HEK293 (cell line): ENCODE data around the gene ATG4B.

Source experiments
- CTCF ChIA-PET: fragments of 350-600 bp; formaldehyde crosslinking; extraction: SDS; loops from one replicate; lab custom pipeline; 2021; ENCODE audit warnings: antibody characterized with exemption; lab: Yijun Ruan, JAX
- POLR2A ChIA-PET: fragments of 300-600 bp; formaldehyde crosslinking; extraction: SDS; loops from one replicate; lab custom pipeline; 2020; ENCODE audit warnings: antibody characterized with exemption, inconsistent platforms; lab: Yijun Ruan, JAX
- H3K27ac ChIP-seq: fragments of 200-500 bp; sonication (Bioruptor generic); 2 replicates; pipeline ENCODE4 v1.5.1; 2014; ENCODE audit warnings: low read depth, low read length, control low read depth, inconsistent platforms; ENCODE audit errors: extremely low read depth
- H3K36me3 ChIP-seq, 2 experiments: fragments of 200-500 bp in 1 of 2; sonication (Bioruptor generic) in 1 of 2; 1 replicate in 1 of 2; 2 replicates in 1 of 2; pipeline ENCODE4 v1.5.1; 2014 to 2017; ENCODE audit warnings: inconsistent platforms in 2 of 2, low read length in 2 of 2; ENCODE audit not compliant: control insufficient read depth in 2 of 2, insufficient read depth in 1 of 2
- H3K4me1 ChIP-seq: fragments of 200-500 bp; sonication (Bioruptor generic); 2 replicates; pipeline ENCODE4 v1.5.1; 2014; ENCODE audit warnings: mild to moderate bottlenecking, low read length, inconsistent platforms; ENCODE audit not compliant: control insufficient read depth, insufficient read depth
- H3K4me3 ChIP-seq: 2 replicates; pipeline ENCODE4 v1.5.1; 2011; ENCODE audit warnings: low read depth, mild to moderate bottlenecking, control low read depth, low read length, moderate library complexity
- H3K9me3 ChIP-seq: fragments of 200-500 bp; sonication (Bioruptor generic); 2 replicates; pipeline ENCODE4 v1.5.1; 2014; ENCODE audit warnings: low read depth, low read length, inconsistent platforms; ENCODE audit not compliant: control insufficient read depth, insufficient read depth
- BCL11A ChIP-seq: fragments of 450-650 bp; formaldehyde crosslinking; IDR thresholded peaks from 2 replicates; pipeline ENCODE4 v1.5.1; 2016; ENCODE audit warnings: low read depth, missing biosample characterization, missing genetic modification characterization
- KLF1 ChIP-seq: fragments of 450-650 bp; formaldehyde crosslinking; IDR thresholded peaks from 2 replicates; pipeline ENCODE4 v1.5.1; 2016; ENCODE audit warnings: missing biosample characterization, missing genetic modification characterization
- KLF8 ChIP-seq: fragments of 450-650 bp; formaldehyde crosslinking; IDR thresholded peaks from 2 replicates; pipeline ENCODE4 v1.5.1; 2016; ENCODE audit warnings: missing biosample characterization, missing genetic modification characterization
- REST ChIP-seq: fragments of 450-650 bp; formaldehyde crosslinking; IDR thresholded peaks from 2 replicates; pipeline ENCODE4 v1.5.1; 2016; ENCODE audit warnings: missing biosample characterization, missing genetic modification characterization
- SP2 ChIP-seq: fragments of 450-650 bp; formaldehyde crosslinking; IDR thresholded peaks from 2 replicates; pipeline ENCODE4 v1.5.1; 2016; ENCODE audit warnings: missing biosample characterization, missing genetic modification characterization
- ZBTB1 ChIP-seq: fragments of 450-650 bp; formaldehyde crosslinking; IDR thresholded peaks from 2 replicates; pipeline ENCODE4 v1.5.1; 2016; ENCODE audit warnings: missing biosample characterization, missing genetic modification characterization
- ZBTB17 ChIP-seq: fragments of 450-650 bp; formaldehyde crosslinking; IDR thresholded peaks from 2 replicates; pipeline ENCODE4 v1.5.1; 2016; ENCODE audit warnings: missing biosample characterization, missing genetic modification characterization
- ZBTB48 ChIP-seq: fragments of 450-650 bp; formaldehyde crosslinking; IDR thresholded peaks from 2 replicates; pipeline ENCODE4 v1.5.1; 2016; ENCODE audit warnings: missing biosample characterization, missing genetic modification characterization
- ZNF132 ChIP-seq: fragments of 450-650 bp; formaldehyde crosslinking; IDR thresholded peaks from 2 replicates; pipeline ENCODE4 v1.5.1; 2017; ENCODE audit warnings: missing biosample characterization, missing genetic modification characterization, borderline replicate concordance
- ZNF146 ChIP-seq: fragments of 450-650 bp; formaldehyde crosslinking; IDR thresholded peaks from 2 replicates; pipeline ENCODE4 v1.5.1; 2016; ENCODE audit warnings: missing biosample characterization, missing genetic modification characterization
- ZNF157 ChIP-seq: fragments of 450-650 bp; formaldehyde crosslinking; IDR thresholded peaks from 2 replicates; pipeline ENCODE4 v1.5.1; 2016; ENCODE audit warnings: missing biosample characterization, missing genetic modification characterization
- ZNF184 ChIP-seq: fragments of 450-650 bp; IDR thresholded peaks from 2 replicates; pipeline ENCODE4 v1.5.1; 2018; ENCODE audit warnings: missing biosample characterization, mild to moderate bottlenecking, missing genetic modification characterization
- ZNF211 ChIP-seq: fragments of 450-650 bp; formaldehyde crosslinking; IDR thresholded peaks from 2 replicates; pipeline ENCODE4 v1.5.1; 2016; ENCODE audit warnings: low read depth, missing biosample characterization, missing genetic modification characterization
- ZNF335 ChIP-seq: fragments of 450-650 bp; formaldehyde crosslinking; conservative IDR thresholded peaks from 2 replicates; pipeline ENCODE4 v1.5.1; 2016; ENCODE audit warnings: missing biosample characterization, missing genetic modification characterization
- ZNF416 ChIP-seq: fragments of 450-650 bp; formaldehyde crosslinking; IDR thresholded peaks from 2 replicates; pipeline ENCODE4 v1.5.1; 2016; ENCODE audit warnings: missing biosample characterization, missing genetic modification characterization
- ZNF501 ChIP-seq: fragments of 450-650 bp; formaldehyde crosslinking; IDR thresholded peaks from 2 replicates; pipeline ENCODE4 v1.5.1; 2016; ENCODE audit warnings: missing biosample characterization, missing genetic modification characterization
- ZNF529 ChIP-seq: fragments of 450-650 bp; formaldehyde crosslinking; IDR thresholded peaks from 2 replicates; pipeline ENCODE4 v1.5.1; 2017; ENCODE audit warnings: missing genetic modification characterization, missing biosample characterization; ENCODE audit not compliant: insufficient replicate concordance
- ZNF530 ChIP-seq: fragments of 450-650 bp; formaldehyde crosslinking; IDR thresholded peaks from 2 replicates; pipeline ENCODE4 v1.5.1; 2016; ENCODE audit warnings: low read depth, missing biosample characterization, missing genetic modification characterization
- ZNF600 ChIP-seq: fragments of 450-650 bp; formaldehyde crosslinking; IDR thresholded peaks from 2 replicates; pipeline ENCODE4 v1.5.1; 2016; ENCODE audit warnings: missing biosample characterization, missing genetic modification characterization
- ZNF660 ChIP-seq: fragments of 450-650 bp; IDR thresholded peaks from 2 replicates; pipeline ENCODE4 v1.5.1; 2018; ENCODE audit warnings: missing biosample characterization, mild to moderate bottlenecking, missing genetic modification characterization
- ZNF664 ChIP-seq: fragments of 450-650 bp; formaldehyde crosslinking; IDR thresholded peaks from 2 replicates; pipeline ENCODE4 v1.5.1; 2016; ENCODE audit warnings: missing biosample characterization, missing genetic modification characterization
- ZNF747 ChIP-seq: fragments of 450-650 bp; formaldehyde crosslinking; IDR thresholded peaks from 2 replicates; pipeline ENCODE4 v1.5.1; 2016; ENCODE audit warnings: missing biosample characterization, missing genetic modification characterization
- TF ChIP-seq, protein P1 (sequence below): fragments of 450-650 bp; formaldehyde crosslinking; IDR thresholded peaks from 2 replicates; pipeline ENCODE4 v1.5.1; 2017; ENCODE audit warnings: missing biosample characterization, missing genetic modification characterization
- TF ChIP-seq, protein P2 (sequence below): fragments of 450-650 bp; formaldehyde crosslinking; IDR thresholded peaks from 2 replicates; pipeline ENCODE4 v1.5.1; 2017; ENCODE audit warnings: missing biosample characterization, missing genetic modification characterization

ATG4B gene

GRCh38 chr2:241617431-241618154, 19.9 kb upstream of the ATG4B start (continued):
- TF ChIP-seq REST (tag by site-specific recombination): peak; percentile 50; the same call in 1 of the 2 replicates
- no peak for TF ChIP-seq ZNF211
- TF ChIP-seq KLF1 (tag by site-specific recombination): no peak
- TF ChIP-seq SP2 (tag by site-specific recombination): 0 out of 2 replicates have a peak, but pooled peaks have one; percentile 9
- no peak for TF ChIP-seq ZNF184
- TF ChIP-seq BCL11A (tag by site-specific recombination): no peak
- no peak for TF ChIP-seq ZNF660 (tag by site-specific recombination)
- TF ChIP-seq ZBTB17: peak; percentile 45; the same call in 1 of the 2 replicates
- TF ChIP-seq ZNF501: no peak
- TF ChIP-seq ZBTB48: no peak
- TF ChIP-seq ZNF529 (tag by site-specific recombination): no peak
- 0 out of 2 replicates have a peak, but pooled peaks have one; percentile 13 for TF ChIP-seq ZNF335 (tag by site-specific recombination)
- TF ChIP-seq, protein P1, sequence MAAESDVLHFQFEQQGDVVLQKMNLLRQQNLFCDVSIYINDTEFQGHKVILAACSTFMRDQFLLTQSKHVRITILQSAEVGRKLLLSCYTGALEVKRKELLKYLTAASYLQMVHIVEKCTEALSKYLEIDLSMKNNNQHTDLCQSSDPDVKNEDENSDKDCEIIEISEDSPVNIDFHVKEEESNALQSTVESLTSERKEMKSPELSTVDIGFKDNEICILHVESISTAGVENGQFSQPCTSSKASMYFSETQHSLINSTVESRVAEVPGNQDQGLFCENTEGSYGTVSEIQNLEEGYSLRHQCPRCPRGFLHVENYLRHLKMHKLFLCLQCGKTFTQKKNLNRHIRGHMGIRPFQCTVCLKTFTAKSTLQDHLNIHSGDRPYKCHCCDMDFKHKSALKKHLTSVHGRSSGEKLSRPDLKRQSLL (tag by site-specific recombination): no peak
- no peak for TF ChIP-seq ZNF157
- TF ChIP-seq ZNF530 (tag by site-specific recombination): no peak
- no peak for TF ChIP-seq ZNF146
- TF ChIP-seq ZNF416 (tag by site-specific recombination): no peak
- no peak for TF ChIP-seq ZNF132 (tag by site-specific recombination)
- TF ChIP-seq ZBTB1 (tag by site-specific recombination): no peak

DNA sequence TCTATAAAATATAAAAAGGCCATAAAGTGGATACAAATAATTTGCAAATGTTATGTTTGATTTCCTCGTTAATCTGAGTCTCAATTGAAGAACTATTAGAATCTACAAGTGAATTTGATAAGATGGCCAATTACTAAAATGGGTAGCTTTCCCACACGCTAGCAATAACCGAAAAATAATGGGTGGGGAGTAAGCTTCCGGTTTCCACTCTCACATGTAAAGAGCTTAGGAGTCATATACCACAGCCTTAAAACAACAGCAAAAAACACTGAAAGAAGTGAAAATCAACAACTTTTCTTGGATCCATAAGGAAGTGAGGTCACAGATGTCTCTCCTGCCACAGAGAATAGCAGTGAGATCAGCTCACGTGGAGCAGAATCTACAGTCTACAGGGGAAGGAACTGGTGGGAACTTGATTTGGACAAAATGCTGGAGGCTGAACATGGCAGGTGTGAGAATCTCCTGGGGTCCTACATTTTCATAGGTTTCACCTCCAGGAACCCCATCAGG, 19.1 kb upstream of the ATG4B start:
- CTCF ChIA-PET: interaction anchor here (0.7 kb wide), 1 partner anchor 288 kb away, joined by 3 read pairs; no protein-coding TSS in a partner anchor
- POLR2A ChIA-PET: interaction anchor here (0.5 to 1.1 kb wide), 2 partner anchors 8 to 226 kb away, joined by 3 to 6 read pairs; no protein-coding TSS in a partner anchor
- H3K4me3 ChIP-seq: no peak overlapping the region

More for the DNA sequence above, 19.1 kb upstream of the ATG4B start:
- Histone ChIP-seq H3K27ac (no peak overlapping the region), H3K9me3 (no peaks in the 10 kb centered on the region), H3K36me3 (peaks cover 10 to 24% of the 10 kb centered on the region in 2 experiments; a peak in 2 of 3 replicates), H3K4me1 (peaks cover 2% of the 10 kb centered on the region; the same call in 1 of the 2 replicates)
- TF ChIP-seq ZNF211 (no peak), ZNF600 (tag by site-specific recombination) (no peak), KLF8 (tag by site-specific recombination) (no peak), ZNF664 (no peak), ZNF747 (tag by site-specific recombination) (no peak)
- TF ChIP-seq, protein P2, sequence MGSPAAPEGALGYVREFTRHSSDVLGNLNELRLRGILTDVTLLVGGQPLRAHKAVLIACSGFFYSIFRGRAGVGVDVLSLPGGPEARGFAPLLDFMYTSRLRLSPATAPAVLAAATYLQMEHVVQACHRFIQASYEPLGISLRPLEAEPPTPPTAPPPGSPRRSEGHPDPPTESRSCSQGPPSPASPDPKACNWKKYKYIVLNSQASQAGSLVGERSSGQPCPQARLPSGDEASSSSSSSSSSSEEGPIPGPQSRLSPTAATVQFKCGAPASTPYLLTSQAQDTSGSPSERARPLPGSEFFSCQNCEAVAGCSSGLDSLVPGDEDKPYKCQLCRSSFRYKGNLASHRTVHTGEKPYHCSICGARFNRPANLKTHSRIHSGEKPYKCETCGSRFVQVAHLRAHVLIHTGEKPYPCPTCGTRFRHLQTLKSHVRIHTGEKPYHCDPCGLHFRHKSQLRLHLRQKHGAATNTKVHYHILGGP: no peak
